GM13976 (cell line): Measurements from ENCODE around the gene THAP11.

Source experiments
- DNase-seq: peaks from one replicate; pipeline ENCODE4 v3.0.0; 2012; ENCODE audit warnings: low spot score
- CTCF ChIP-seq: IDR thresholded peaks from 2 replicates; pipeline ENCODE4 v1.5.1; 2012; ENCODE audit warnings: borderline replicate concordance, mild to moderate bottlenecking; ENCODE audit not compliant: insufficient read depth; ENCODE audit errors: extremely low read depth, missing control alignments, control extremely low read depth
- in situ Hi-C: fragments of 300-500 bp; cut with MboI; formaldehyde crosslinking; loops from one replicate; pipeline ENCODE4 v1.12.0; 2022; ENCODE audit warnings: low sequenced_read_pairs, mixed read lengths, inconsistent platforms; ENCODE audit not compliant: unreplicated experiment

The THAP11 gene

DNA sequence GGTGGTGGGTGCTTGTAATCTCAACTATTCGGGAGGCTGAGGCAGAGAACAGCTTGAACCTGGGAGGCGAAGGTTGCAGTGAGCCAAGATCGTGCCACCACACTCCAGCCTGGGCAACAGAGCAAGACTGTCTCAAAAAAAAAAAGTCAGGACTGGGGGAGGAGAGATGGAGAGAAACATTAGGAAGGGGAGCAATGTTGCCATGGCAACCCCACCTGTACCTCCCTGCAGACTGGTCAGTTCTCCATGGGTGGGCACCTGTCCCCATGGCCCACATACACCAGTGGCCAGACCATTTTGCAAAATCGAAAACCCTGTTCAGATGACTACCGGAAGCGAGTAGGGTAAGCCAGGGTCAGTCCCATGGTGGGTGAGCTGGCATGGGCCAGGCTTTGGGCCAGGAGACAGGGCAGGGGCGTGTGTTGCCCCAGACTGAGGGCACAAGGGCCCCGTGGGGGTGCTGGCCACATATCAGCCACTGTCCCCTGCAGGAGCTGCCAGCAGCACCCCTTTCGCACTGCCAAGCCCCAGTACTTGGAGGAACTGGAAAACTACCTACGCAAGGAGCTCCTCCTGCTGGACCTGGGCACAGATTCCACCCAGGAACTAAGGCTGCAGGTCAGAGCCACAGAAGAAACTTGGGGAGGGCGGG, 21.4 kb upstream of the THAP11 start:
- in situ Hi-C loops = loop anchor here (25.0 kb wide), 1 partner anchor 283 kb away; the partner anchor contains the start of gene RIPOR1
- DNase-seq = no peak
- no peak for TF ChIP-seq CTCF

GRCh38 chr16:67822511-67822910, 19.6 kb upstream of the THAP11 start:
- no peak for TF ChIP-seq CTCF
- in situ Hi-C loops = loop anchor here (25.0 kb wide), 1 partner anchor 285 kb away; the partner anchor contains the start of gene RIPOR1
- DNase-seq = no peak

GRCh38 chr16:67825119-67825518, 17.0 kb upstream of the THAP11 start:
- in situ Hi-C loops = no loop called here
- DNase-seq = no peak
- TF ChIP-seq CTCF = no peak

DNA sequence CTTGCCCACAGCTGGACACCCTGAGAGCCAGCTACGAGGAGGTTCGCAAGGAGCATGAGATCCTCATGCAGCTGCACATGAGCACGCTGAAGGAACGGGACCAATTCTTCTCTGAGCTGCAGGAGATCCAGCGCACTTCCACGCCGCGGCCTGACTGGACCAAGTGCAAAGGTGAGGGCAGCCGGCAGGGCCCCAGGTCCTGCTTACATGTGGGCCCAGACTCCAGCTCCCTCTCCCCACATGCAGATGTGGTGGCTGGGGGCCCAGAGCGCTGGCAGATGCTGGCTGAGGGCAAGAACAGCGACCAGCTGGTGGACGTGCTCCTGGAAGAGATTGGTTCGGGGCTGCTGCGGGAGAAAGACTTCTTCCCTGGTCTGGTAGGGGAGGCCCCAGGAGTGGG, 16.2 kb upstream of the THAP11 start:
- no peak for TF ChIP-seq CTCF
- in situ Hi-C loops = no loop called here
- no peak for DNase-seq

DNA sequence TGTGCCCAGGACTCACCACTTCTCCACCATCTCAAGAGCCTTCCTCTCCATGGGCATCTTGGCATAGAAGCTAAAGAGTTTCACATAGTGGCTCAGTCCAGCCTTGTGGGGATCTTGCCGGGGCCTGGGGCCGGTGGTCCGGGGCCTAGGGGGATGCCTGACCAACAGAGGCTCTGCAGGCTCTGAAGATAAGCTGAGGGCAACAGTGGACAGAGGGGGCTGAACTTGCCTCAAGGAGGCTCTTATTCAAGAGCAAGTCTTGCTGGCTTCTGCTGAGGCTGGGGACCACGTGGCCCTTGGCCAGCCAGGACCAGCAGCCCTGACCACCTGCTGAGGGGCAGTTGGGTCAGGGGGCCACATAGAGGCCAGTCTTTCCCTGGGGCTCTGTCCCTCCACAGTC, 13.5 kb upstream of the THAP11 start:
- in situ Hi-C loops = no loop called here
- no peak for DNase-seq
- no peak for TF ChIP-seq CTCF

GRCh38 chr16:67833030-67833414, 9.1 kb upstream of the THAP11 start:
- no peak for TF ChIP-seq CTCF
- in situ Hi-C loops = no loop called here
- DNase-seq = no peak
